ENCODE data around the gene LAMB1. TPM values are rescaled to one million over a fixed set of nuclear protein-coding genes. Genes with fewer than 3 reads are reported as not detected.
A peak's percentile ranks its signal among the peaks of the same experiment; 100 is the strongest.
"Not testable (repeated sequence)": the region's sequence is repeated elsewhere in the genome, so short reads cannot be mapped to it uniquely, and the experiment has no call there.

LAMB1 gene
- total and polyA plus RNA-seq, 2 of the 13 experiments (the other 11 are each of a cell fraction or from before 2014, with no cell fraction given): 109 to 124 TPM

DNA sequence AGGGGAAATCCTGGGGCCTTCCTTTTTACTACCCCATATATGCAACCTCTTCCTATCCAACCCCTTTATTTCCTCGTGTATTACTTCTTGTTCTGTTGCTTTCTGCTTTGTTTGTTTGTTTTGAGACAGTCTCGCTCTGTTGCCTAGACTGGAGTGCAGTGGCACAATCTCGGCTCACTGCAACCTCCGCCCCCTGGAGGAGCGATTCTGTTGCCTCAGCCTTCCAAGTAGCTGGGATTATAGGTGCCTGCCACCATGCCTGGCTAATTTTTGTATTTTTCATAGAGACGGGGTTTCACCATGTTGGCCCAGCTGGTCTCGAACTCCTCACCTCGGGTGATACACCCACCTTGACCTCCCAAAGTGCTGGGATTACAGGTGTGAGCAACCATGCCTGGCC, 30.3 kb upstream of the LAMB1 start:
- FAIRE-seq; in situ Hi-C loops (cut with HindIII; ENCODE audit: extremely low pct_ligation_motif_present, low pct_unique_long_range_greater_than_20kb); BruUV-seq (replicated peaks); H3K27me3 ChIP-seq (ENCODE audit: control insufficient read depth in 1 of 2, insufficient read depth in 2 of 2, low read length in 2 of 2); H2AFZ ChIP-seq (ENCODE audit: low read length); H3K27ac ChIP-seq (ENCODE audit: extremely low read length, insufficient read depth, low read length); H3K79me2 ChIP-seq (ENCODE audit: insufficient read depth, low read length); intact Hi-C loops (cut with micrococcal nuclease; ENCODE audit: unreplicated experiment); H3K4me3 ChIP-seq (replicated peaks in 1 of 3; ENCODE audit: insufficient read depth in 1 of 3, low read depth in 2 of 3, low read length in 3 of 3); H3K36me3 ChIP-seq (replicated peaks in 1 of 2; ENCODE audit: control insufficient read depth in 1 of 2, insufficient read depth in 2 of 2, low read length in 2 of 2); H3K4me2 ChIP-seq (ENCODE audit: low read depth, low read length); H3K9ac ChIP-seq (ENCODE audit: insufficient read depth, low read depth, low read length); ATAC-seq; H4K20me1 ChIP-seq (ENCODE audit: insufficient read depth, low read length); CTCF ChIA-PET (ENCODE audit: low intra/inter-chr PET ratio, low total read pairs); H3K9me3 ChIP-seq (ENCODE audit: low read length); DNase-seq (ENCODE audit: low spot score): not testable (repeated sequence)
- 0 out of 2 replicates have a peak, but pooled peaks have one; percentile 2 for TF ChIP-seq STAG1 (CRISPR knock-in tag; IDR thresholded peaks at IDR 0.05)
- POLR2A ChIA-PET: interaction anchor here (0.9 kb wide), 1 partner anchor 38 kb away, joined by 4 read pairs; no protein-coding TSS in a partner anchor
- WGBS (ENCODE audit: low lambda C conversion rate): 78% methylated on average over 8 of the region's 8 CpGs
- peaks cover 57% of the 10 kb centered on the region for H3K4me1 ChIP-seq (ENCODE audit: insufficient read depth, low read length)

DNA sequence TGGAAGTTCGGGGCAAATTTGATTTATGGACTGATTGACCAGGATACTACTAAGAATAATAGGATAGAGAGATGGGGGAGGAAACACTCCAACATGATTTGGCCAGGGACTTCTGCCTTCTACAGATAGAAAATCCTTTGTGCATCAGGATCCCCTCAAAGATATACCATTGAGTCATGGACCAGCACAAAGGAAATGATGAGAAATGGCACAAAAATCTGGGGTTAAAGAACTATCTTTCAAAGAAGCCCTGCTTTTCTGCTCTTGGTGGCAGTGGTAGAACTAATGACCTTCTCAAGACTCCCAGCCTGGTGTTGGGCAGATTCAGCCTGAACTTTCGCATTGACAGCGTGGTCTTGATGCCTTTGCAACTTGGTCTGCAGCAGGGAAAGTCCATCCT, 27.6 kb upstream of the LAMB1 start:
- no TSS peak for BruUV-seq (replicated peaks)

More for the DNA sequence above, 27.6 kb upstream of the LAMB1 start:
- H3K9me3 ChIP-seq (ENCODE audit: low read length): no peaks in the 10 kb centered on the region
- H3K4me2 ChIP-seq (ENCODE audit: low read depth, low read length): no peak overlapping the region
- DNase-seq (ENCODE audit: low spot score) (no peak), ATAC-seq (no peak), FAIRE-seq (no peak)
- ChIA-PET POLR2A (no interaction called here), CTCF (ENCODE audit: low intra/inter-chr PET ratio, low total read pairs) (no interaction called here)
- in situ Hi-C loops (cut with HindIII; ENCODE audit: extremely low pct_ligation_motif_present, low pct_unique_long_range_greater_than_20kb): no loop called here
- intact Hi-C loops (cut with micrococcal nuclease; ENCODE audit: unreplicated experiment): no loop called here
- TF ChIP-seq, protein P1, sequence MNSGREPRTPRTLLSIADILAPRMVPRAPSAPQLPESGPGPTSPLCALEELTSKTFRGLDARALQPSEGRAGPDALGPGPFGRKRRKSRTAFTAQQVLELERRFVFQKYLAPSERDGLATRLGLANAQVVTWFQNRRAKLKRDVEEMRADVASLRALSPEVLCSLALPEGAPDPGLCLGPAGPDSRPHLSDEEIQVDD (CRISPR knock-in tag; IDR thresholded peaks at IDR 0.05; ENCODE audit: borderline replicate concordance): no peak
- TF ChIP-seq JUND (CRISPR knock-in tag; IDR thresholded peaks at IDR 0.05): no peak
- TF ChIP-seq ZNF572 (CRISPR knock-in tag; IDR thresholded peaks at IDR 0.05): no peak
- TF ChIP-seq, protein P2, sequence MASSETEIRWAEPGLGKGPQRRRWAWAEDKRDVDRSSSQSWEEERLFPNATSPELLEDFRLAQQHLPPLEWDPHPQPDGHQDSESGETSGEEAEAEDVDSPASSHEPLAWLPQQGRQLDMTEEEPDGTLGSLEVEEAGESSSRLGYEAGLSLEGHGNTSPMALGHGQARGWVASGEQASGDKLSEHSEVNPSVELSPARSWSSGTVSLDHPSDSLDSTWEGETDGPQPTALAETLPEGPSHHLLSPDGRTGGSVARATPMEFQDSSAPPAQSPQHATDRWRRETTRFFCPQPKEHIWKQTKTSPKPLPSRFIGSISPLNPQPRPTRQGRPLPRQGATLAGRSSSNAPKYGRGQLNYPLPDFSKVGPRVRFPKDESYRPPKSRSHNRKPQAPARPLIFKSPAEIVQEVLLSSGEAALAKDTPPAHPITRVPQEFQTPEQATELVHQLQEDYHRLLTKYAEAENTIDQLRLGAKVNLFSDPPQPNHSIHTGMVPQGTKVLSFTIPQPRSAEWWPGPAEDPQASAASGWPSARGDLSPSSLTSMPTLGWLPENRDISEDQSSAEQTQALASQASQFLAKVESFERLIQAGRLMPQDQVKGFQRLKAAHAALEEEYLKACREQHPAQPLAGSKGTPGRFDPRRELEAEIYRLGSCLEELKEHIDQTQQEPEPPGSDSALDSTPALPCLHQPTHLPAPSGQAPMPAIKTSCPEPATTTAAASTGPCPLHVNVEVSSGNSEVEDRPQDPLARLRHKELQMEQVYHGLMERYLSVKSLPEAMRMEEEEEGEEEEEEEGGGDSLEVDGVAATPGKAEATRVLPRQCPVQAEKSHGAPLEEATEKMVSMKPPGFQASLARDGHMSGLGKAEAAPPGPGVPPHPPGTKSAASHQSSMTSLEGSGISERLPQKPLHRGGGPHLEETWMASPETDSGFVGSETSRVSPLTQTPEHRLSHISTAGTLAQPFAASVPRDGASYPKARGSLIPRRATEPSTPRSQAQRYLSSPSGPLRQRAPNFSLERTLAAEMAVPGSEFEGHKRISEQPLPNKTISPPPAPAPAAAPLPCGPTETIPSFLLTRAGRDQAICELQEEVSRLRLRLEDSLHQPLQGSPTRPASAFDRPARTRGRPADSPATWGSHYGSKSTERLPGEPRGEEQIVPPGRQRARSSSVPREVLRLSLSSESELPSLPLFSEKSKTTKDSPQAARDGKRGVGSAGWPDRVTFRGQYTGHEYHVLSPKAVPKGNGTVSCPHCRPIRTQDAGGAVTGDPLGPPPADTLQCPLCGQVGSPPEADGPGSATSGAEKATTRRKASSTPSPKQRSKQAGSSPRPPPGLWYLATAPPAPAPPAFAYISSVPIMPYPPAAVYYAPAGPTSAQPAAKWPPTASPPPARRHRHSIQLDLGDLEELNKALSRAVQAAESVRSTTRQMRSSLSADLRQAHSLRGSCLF (CRISPR knock-in tag; IDR thresholded peaks at IDR 0.05; ENCODE audit: borderline replicate concordance): no peak
- no peak for TF ChIP-seq TMF1 (CRISPR knock-in tag; IDR thresholded peaks at IDR 0.05; ENCODE audit: low read depth)
- no peak overlapping the region for H2AFZ ChIP-seq (ENCODE audit: low read length)
- no peaks in the 10 kb centered on the region for H3K79me2 ChIP-seq (ENCODE audit: insufficient read depth, low read length)
- H3K27ac ChIP-seq (ENCODE audit: extremely low read length, insufficient read depth, low read length): no peak overlapping the region
- H3K4me3 ChIP-seq (replicated peaks in 1 of 3; ENCODE audit: insufficient read depth in 1 of 3, low read depth in 2 of 3, low read length in 3 of 3): no peak overlapping the region
- 92% methylated on average over 3 of the region's 3 CpGs for WGBS (ENCODE audit: low lambda C conversion rate)
- no peaks in the 10 kb centered on the region for H4K20me1 ChIP-seq (ENCODE audit: insufficient read depth, low read length)
- H3K36me3 ChIP-seq (replicated peaks in 1 of 2; ENCODE audit: control insufficient read depth in 1 of 2, insufficient read depth in 2 of 2, low read length in 2 of 2): no peaks in the 10 kb centered on the region
- no peak overlapping the region for H3K9ac ChIP-seq (ENCODE audit: insufficient read depth, low read depth, low read length)
- H3K4me1 ChIP-seq (ENCODE audit: insufficient read depth, low read length): peaks cover 46% of the 10 kb centered on the region
- H3K27me3 ChIP-seq (ENCODE audit: control insufficient read depth in 1 of 2, insufficient read depth in 2 of 2, low read length in 2 of 2): peaks cover 0 to 24% of the 10 kb centered on the region in 2 experiments; a peak in 3 of 5 replicates

All from HepG2 (cell line).